Ureter (tissue), 1 donor: Measurements from ENCODE around the gene GYG2. TPM values are rescaled to one million over a fixed set of nuclear protein-coding genes. Genes with fewer than 3 reads are reported as not detected.
"Not testable (repeated sequence)": the region's sequence is repeated elsewhere in the genome, so short reads cannot be mapped to it uniquely, and the experiment has no call there.

Source experiments
- DNase-seq: peaks from one replicate; pipeline ENCODE4 v3.0.0-alpha.2; 2020; ENCODE audit warnings: low spot score
- total RNA-seq: library from RNA; stranded (reverse); gene quantifications from one replicate; pipeline ENCODE4 v1.2.4, GENCODE V29; 2023
- donor health status: DM: yes; HTN: yes; CAD: no.

GYG2 gene
- 4.9 TPM for total RNA-seq

DNA sequence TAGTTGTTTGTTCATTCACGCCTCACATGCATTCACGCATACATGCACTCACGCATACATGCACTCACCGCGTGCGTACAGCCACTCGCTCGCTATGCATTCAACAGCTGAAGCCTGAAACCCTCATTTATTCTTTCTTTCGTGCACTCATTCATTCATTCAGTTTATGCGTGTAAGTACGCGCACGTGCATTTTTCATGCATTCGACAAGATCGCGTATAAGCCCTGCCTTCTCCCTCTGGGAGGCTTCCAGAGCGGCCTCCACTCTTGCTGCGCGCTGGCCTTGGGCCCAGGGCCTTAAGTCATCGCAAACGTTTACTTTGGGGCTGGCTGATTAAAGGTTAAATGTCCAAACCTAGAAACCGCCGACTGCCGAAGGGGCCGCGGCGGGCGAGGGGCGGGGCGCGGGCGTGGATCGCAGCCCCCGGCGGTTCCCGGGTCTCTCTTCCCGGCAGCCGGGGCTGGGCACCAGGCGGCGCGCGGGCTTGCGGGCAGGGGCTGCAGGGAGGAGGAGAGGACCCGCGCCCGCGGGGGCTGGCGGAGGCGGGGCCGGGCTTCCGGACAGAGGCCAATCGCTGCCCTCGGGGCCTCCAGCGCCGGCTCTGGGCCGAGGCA lies at the start of gene GYG2:
Gene GYG2 (plus strand): TSS at position 587 of the 615 bp plus-strand sequence. CDS start 1,259 bp downstream, outside the sequence.
- DNase-seq = no peak

DNA sequence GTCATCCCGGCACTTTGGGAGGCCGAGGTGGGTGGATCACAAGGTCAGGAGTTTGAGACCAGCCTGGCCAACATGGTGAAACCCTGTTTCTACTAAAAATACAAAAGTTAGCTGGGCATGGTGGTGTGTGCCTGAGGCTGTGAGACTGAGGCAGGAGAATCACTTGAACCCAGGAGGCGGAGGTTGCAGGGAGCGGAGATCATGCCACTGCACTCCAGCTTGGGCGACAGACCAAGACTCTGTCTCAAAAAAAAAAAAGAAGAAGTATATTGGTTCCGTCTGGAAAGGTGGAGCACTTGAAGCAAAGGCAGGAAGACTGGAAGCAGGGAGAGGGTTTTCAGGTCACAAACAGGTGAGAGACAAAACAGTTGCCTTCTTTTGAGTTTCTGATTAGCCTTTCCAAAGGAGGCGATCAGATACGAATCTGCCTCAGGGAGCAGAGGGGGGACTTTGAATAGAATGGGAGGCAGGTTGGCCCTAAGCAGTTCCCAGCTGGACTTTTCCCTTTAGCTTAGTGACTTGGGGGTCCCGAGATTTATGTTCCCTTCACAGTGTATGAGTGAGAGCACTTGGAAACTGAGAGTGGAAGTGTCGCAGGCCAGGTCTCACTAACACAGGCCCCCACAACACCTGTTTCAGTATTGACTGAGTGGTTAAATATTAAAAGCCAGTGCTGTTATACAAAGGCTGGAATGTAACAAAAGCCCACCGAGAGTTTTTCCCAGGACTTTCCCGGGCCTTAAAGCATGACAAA lies 48.1 kb upstream of the GYG2 start:
- not testable (repeated sequence) for DNase-seq

DNA sequence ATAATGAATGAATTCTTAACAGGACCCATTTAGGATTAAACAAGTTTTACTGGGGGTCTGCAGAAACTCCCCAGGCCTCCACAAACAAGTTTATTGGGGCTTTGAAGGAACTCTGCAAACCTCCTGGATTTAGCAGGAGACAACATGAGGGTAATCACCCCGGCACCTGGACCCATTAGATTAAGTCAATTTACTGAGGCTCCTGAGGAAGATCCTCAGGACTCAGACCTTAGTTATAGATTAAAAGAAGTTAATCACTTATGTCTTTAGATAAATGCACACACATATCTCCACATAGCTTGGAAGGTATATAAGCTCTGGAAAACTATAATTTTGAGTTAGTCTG lies 47.5 kb upstream of the GYG2 start:
- DNase-seq = no peak

DNA sequence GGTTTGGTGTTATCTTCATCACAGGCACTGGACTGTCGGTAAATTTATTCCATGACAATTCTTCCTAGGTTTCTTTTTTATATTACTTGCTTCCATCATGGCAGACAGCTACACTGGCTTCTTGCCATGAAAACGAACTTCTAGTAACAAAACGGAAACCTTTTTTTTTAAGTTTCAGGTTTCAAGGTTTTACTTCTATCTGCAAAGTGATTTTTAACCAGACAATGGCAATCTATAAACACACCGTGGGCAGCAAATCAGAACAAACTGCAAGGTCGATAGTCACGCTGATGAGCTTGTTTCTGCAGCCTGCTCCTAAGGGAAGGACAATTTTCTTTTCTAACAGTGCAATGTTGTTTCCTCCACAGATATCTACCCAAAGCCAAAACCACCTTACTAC lies 47.0 kb upstream of the GYG2 start:
- no peak for DNase-seq

DNA sequence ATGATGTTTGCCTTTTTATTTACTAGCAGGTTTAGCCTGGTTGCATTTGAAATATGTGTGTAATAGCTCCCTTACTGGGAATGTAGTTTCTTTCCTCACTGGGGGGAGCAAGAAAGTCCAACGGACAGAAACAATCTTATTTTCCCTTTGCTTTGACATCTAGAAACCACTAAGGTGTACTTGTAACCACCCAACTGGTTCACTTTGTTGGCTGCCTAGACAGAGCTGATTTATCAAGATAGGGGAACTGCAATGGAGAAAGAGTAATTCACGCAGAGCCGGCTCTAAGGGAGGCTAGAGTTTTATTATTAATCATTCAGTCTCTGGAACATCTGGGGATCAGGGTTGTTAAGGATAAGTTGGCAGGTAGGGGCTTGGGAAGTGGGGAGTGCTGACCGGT lies 46.6 kb upstream of the GYG2 start:
- no peak for DNase-seq

DNA sequence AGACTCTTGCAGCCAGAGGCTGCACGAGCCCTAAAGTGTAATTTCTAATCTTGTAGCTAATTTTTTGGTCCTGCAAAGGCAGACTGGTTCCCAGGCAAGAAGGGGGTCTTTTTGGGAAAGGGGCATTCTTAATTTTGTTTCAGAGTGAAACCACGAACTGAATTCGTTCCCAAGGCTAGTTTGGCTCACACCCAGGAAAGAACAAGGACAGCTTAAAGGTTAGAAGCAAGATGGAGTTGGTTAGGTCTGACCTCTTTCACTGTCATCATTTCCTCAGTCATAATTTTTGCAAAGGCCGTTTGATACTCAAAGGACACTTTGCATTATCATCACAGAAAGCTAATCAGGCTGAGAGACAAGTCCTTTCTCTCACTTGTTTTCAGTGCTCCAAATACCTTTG lies 46.0 kb upstream of the GYG2 start:
- no peak for DNase-seq

DNA sequence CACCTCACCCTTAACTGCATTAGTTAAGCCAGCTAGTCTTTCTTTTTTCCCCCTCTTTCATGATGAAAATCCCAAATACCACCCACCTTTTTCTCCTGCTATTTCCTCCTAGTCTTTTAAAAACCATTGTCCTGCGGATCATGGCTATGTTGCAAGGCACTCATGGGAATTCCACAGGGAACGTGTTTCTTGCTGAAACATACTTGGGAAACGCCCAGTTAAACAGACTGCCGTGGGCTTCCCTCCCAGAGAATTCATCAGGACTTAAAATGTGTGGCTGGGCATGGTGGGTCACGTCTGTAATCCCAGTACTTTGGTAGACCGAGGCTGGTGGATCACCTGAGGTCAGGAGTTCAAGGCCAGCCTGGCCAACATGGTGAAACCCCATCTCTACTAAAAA lies 44.7 kb upstream of the GYG2 start:
- DNase-seq = no peak

DNA sequence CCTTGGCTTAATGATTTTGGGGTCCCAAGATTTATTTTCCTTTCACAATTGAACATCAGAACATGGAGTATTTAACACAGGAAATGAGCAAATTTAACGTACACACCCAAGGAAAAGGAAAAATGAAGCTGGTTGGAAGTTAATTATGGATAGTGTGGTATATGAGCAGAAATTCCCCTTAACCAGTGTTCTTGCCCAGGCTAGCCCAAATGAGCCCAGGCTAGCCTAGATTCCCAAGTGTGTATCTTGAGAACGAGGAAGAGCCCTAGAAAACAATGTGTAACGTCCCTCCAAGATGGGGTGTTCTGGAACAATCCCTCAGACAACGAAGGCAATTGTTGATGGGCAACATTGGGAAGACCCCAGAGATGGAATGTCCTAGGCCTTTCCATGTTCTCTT lies 43.2 kb upstream of the GYG2 start:
- no peak for DNase-seq

DNA sequence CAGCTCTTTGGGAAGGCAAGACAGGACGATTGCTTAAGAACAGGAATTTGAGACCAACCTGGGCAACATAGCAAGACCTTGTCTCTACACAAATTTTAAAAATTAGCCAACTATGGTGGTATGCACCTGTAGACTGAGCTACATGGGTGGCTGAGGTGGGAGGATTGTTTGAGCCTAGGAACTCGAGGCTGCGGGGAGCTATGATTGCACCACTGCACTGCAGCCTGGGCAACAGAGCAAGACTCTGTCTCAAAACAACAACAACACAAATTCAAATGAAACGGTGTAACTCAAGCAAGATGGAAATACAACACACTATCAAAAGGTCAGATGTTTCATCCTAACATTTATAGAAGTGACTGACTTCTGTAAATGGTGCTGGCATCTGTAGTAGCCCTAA lies 39.8 kb upstream of the GYG2 start:
- no peak for DNase-seq

DNA sequence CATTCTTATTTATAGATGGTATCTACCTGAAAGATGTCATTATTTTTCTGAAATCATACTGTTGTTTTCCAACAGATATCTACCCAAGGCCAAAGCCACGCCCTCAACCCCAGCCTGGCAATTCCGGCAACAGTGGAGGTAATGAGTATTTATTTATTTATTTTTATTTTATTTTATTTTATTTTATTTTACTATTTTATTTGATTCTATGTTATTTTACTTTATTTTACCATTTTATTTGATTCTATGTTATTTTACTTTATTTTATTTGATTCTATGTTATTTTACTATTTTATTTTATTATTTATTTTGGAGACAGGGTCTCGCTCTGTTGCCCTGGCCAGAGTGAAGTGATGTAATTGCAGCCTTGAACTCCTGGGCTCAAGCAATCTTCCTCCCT lies 39.2 kb upstream of the GYG2 start:
- no peak for DNase-seq

DNA sequence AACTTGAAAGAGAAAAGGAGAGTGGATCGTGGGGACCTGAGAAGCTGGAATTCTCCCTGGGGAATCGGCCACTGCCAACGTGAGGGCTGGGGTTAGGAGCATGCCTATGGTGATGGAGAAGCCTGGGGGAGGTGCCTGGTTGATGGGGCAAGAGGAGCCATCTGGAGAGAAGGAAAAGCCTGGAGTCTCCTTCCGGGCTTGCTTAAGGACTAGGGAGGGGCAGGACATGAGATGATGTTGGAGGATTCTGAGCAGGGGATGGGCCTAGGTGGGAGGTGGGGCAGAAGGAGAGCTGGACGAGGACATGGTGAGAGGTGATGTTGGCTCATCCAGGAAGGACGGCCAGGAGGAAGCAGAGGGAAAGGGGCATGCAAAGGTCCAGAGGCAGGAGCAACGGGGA lies 35.0 kb upstream of the GYG2 start:
- DNase-seq = no peak

DNA sequence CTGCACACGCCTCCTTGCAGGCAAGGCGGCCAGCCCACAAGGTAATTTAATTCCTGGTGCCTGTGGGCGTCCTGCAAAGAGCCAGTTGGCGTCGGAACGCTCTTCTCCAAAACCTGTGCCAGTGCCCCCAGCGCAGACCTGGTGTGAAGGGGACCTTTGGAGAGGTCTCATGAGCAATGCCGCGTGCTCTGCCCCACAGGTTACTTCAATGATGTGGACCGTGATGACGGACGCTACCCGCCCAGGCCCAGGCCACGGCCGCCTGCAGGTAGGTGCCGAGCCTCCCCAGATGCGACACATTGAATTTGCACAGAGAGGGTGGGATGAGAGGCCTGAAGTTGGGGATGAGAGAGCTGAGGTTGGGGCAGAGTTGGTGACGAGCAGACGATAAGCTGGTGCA lies 34.4 kb upstream of the GYG2 start:
- no peak for DNase-seq

DNA sequence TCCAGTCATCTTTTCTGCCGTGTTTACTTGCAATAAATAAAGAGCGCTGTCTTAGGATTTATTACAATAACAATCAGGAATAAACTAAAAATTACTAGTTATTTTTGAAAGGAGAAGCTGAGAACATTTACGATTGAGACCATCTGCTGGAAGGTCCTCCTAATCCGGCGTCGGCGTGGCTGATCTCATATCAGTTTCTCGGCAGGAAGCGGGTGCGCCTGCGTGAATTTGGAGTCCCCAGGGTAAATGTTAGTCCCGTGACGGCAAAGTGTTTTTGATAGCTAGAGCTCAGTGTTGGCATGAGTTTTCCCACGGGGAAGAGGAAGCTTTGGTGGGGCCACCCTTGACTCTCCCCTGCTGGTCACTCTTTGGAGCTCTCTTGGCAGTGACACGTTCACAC lies 31.9 kb upstream of the GYG2 start:
- not testable (repeated sequence) for DNase-seq

DNA sequence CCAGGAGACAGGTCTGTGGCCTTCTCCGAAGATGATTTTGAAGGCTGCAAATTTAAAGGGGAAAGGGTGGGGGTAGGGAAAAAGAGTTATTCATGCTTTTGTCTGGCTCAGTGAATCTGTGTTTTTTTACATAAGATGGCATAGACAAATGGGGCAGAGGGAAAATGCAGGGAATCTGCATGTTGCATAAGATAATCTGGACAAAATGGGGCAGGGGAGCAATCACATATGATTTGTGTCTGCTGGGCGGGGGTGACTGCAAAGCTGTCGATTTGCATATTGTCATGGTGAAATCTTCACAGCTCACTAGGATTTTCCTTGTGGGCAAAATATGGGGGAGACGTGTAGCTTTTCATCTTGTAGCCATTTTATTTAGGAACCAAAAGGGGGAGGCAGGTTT lies 29.4 kb upstream of the GYG2 start:
- DNase-seq = no peak

DNA sequence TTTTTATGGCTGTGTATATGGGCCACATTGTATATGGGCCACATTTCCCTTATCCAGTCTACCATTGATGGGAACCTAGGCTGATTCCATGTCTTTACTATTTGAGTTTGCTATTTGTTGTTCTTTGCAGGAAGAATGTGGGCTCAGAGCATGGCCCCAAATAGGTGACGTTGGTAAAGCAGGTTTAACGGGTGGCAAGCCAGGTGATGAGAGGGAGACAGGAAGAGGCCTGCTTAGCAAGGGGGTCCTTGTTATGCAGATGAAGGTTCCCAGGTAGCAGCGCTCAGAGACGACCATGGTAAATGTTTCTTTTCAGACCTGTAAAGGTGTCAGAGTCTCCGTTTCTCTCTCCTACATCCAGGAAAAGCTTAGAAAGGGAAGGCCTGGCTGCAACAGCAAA lies 28.8 kb upstream of the GYG2 start:
- DNase-seq = not testable (repeated sequence)

DNA sequence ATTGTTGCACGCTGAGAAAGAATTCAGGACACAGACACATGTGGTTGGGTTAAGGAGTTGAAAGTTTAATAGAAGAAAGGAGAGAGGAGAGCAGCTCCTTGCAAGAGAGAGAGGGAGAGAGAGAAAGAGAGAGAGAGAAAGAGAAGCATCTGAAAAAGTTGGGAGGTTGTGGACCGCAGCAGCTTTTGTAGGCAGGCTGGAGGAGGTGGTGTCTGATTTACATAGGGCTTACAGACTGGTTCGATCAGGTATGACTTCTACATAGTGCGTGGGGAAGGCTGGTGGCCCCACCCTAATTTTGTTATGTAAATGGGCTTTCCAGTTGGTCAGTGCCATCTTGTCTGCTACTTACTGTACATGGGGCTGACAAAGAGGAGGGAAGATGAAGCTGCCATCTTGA lies 27.5 kb upstream of the GYG2 start:
- DNase-seq = no peak

DNA sequence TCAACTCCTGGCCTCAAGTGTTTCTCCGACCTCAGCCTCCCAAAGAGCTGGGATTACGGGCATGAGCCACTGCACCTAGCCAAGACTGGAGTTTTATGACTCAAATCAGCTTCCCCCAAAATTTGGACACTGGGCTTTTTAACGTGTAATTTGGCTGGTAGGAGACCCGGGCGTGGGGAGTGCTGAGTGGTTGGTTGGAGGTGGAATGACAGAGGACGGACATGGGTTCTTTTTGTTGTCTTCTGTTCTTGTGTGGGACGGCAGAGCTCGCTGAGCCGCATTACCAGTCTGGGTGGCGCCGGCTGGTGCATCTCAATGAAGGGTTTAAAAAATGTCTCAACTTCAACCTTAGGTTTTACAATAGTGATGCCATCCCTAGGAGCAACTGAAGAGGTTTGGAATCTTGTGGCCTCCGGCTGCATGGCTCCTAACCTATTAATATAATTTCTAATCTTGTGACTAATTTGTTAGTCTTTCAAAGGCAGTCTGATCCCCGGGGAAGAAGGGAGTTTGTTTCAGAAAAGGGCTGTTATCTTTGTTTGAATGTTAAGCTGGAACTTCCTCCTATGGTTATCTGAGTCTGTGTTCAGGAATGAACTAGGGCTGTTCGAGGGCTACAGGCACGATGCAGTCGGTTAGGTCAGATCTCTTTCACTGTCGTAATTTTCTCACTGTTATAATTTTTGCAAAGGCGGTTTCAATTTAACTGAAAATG lies 26.2 kb upstream of the GYG2 start:
- DNase-seq = not testable (repeated sequence)

DNA sequence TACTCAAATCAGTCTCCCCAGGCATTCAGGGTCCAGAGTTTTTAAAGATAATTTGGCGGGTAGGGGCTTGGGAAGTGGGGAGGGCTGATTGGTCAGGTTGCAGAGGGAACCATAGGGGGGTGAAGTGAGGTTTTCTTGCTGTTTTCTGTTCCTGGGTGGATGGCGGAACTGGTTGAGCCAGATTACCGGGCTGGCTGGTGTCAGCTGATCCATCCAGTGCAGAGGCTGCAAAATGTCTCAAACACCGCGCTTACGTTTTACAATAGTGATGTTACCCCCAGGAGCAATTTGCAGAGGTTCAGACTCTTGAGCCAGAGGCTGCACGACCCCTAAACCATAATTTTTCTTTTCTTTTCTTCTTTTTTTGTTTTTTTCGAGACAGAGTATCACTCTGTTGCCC lies 25.2 kb upstream of the GYG2 start:
- DNase-seq = not testable (repeated sequence)

DNA sequence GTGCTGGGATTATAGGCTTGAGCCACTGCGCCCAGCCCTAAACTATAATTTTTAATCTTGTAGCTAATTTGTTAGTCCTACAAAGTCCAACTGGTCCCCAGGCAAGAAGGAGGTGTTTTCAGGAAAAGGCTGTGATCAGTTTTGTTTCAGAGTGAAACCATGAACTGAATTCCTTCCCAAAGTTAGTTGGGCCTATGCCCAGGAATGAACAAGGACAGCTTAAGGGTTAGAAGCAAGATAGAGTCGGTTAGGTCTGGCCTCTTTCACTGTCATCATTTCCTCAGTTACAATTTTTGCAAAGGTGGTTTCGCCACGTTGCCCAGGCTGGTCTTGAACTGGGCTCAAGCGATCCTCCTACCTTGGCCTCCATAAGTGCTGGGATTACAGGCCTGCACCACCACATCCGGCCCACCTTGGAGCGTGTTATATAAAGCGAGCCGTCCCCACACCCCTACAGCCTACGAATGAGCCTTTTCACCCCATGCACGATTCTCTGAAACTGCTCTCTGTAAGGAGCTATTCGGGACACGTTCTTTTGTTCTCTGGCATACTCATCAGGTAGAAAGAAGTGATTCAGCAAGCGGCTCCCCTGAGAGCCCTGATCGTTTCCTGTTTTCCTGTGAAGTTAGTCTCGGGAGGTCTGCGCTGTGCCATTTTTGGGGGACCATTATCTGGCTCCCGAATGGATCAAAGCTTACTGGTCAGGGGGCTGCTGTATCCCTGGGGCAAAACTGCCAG lies 24.5 kb upstream of the GYG2 start:
- not testable (repeated sequence) for DNase-seq

DNA sequence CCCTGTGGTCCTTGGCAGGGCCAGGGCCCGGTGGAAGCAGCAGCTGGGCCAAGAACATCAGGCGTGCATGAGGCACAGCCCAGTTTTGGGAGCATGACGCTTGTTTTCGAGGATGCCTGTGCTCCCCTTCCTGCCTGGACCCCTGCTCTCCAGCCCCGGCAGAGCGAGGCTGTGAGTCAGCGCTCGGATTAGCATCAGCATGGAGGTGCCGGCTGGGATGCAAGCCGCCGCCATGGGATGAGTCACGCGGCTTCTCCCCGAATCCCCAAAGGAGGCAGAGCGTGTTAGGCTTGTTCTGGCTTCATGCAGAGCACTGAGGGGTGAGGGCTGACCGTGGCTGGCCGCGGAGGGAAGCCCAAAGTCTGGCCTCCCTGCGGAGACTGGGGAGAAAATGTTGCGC lies 23.9 kb upstream of the GYG2 start:
- not testable (repeated sequence) for DNase-seq

DNA sequence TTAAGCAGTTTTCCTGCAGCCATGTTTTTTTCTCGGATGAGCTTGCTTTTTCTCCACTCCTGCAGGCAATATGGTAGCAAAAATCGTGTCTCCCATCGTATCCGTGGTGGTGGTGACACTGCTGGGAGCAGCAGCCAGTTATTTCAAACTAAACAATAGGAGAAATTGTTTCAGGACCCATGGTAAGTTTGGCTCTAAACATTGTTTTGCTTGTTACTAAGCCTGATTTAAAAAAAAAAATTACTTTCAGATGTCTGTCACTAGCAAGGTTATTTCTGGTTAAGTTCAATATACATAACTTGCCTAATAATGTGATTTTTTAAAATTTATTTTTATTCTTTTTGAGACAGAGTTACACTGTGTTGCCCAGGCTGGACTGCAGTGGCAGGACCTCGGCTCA lies 17.5 kb upstream of the GYG2 start:
- no peak for DNase-seq

DNA sequence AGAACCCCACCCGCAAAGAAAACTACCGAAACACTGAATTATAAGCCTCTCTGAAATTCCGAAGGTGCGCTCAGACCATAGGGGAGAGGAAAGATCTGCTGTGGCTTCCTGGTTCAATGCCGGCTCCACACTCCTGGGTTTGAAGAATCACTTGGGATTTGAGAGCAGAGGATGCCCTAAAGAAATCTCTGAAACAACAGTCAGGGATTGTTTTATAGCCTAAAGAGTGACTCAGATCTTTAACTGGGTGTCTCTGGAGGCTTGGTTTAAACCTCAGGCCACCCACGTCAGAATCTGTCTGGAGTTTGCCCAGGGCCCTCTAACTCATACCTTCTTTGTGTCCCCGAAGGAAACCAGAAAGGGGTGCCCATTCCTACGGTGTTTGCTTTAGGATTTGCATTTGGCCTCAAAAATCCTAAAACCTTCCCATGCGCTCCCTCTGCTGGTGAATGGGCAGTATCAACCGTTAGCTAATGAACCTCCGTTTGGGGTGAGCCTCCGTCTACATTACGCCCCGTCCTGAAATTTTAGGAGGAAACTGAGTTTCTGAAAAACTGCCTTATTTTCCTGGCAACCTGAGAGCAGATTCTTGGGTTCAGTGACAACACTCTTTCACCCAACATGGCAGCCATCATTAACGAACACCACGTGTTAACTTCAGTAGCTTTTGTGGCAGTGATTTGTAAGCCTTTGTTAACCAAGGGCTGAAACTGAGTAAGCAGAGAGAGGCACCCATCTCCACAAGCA lies 16.4 kb upstream of the GYG2 start:
- not testable (repeated sequence) for DNase-seq
